A549 (cell line): ENCODE data around the gene EIF2B1. TPM values are rescaled to one million over a fixed set of nuclear protein-coding genes. Genes with fewer than 3 reads are reported as not detected.

Experiments used
- ATAC-seq, 2 experiments: fragments of 200-7000 bp in 1 of 2; fragments of >200 bp in 1 of 2; cut with Nextera tagmentation in 1 of 2; cut with Tn5 transposase in 1 of 2; 3 replicates each; pipeline versions ENCODE4 v1.8.0 to v1.9.1; 2018 to 2020; ENCODE audit warnings: mild to moderate bottlenecking in 1 of 2, moderate library complexity in 1 of 2
- CTCF ChIA-PET: fragments of 300-600 bp; sonication (Branson Sonifier 250); formaldehyde crosslinking; extraction: SDS; loops from one replicate; lab custom pipeline; 2021; ENCODE audit warnings: antibody characterized with exemption, inconsistent platforms; lab: Yijun Ruan, JAX
- POLR2A ChIA-PET: fragments of 350-600 bp; formaldehyde crosslinking; extraction: SDS; loops from one replicate; lab custom pipeline; 2021; ENCODE audit warnings: antibody characterized with exemption, inconsistent platforms; lab: Yijun Ruan, JAX
- DNase-seq, 2 experiments: peaks; one replicate each; pipeline versions ENCODE4 v3.0.0 to v3.0.0-alpha.2; 2011 to 2016; ENCODE audit warnings: low read depth in 1 of 2, low spot score in 1 of 2
- FAIRE-seq: peaks from 2 replicates; lab custom pipeline; 2011; peaks lifted over from hg19 to GRCh38; lab: Jason Lieb, UNC
- H3K27ac ChIP-seq, 2 experiments: fragments of >200 bp; sonication (Bioruptor Twin); formaldehyde crosslinking; 3 replicates each; pipeline ENCODE4 v1.5.1; 2016 to 2017
- H3K4me1 ChIP-seq: fragments of >200 bp; sonication (Bioruptor Twin); formaldehyde crosslinking; 3 replicates; pipeline ENCODE4 v1.6.1; 2016
- H3K4me2 ChIP-seq: fragments of >200 bp; sonication (Bioruptor Twin); formaldehyde crosslinking; 3 replicates; pipeline ENCODE4 v1.6.1; 2016
- H3K4me3 ChIP-seq: fragments of >200 bp; sonication (Bioruptor Twin); formaldehyde crosslinking; 3 replicates; pipeline ENCODE4 v1.5.1; 2016
- H3K9me3 ChIP-seq: fragments of >200 bp; sonication (Bioruptor Twin); formaldehyde crosslinking; 3 replicates; pipeline ENCODE4 v1.6.1; 2016
- CBX8 ChIP-seq: fragments of 200-600 bp; sonication (generic); IDR thresholded peaks from 2 replicates; pipeline ENCODE4 v1.6.1; 2016
- CEBPB ChIP-seq, 2 experiments: fragments of >200 bp in 1 of 2; sonication (Bioruptor Twin) in 1 of 2; formaldehyde crosslinking in 1 of 2; IDR thresholded peaks; 2 replicates each; pipeline ENCODE4 v1.6.1; 2012 to 2016
- CHD2 ChIP-seq: fragments of 150-350 bp; IDR thresholded peaks from 2 replicates; pipeline ENCODE4 v1.6.1; 2014; ENCODE audit warnings: low read length; ENCODE audit not compliant: partially characterized antibody
- CHD4 ChIP-seq: fragments of 200-600 bp; sonication (generic); IDR thresholded peaks from 2 replicates; pipeline ENCODE4 v1.6.1; 2016; ENCODE audit warnings: antibody characterized with exemption, mild to moderate bottlenecking, borderline replicate concordance
- EHMT2 ChIP-seq: fragments of 200-600 bp; sonication (generic); IDR thresholded peaks from 2 replicates; pipeline ENCODE4 v1.6.1; 2016; ENCODE audit warnings: antibody characterized with exemption, low read depth, mild to moderate bottlenecking, moderate library complexity
- EP300 ChIP-seq, 2 experiments: fragments of >200 bp; sonication (Bioruptor Twin); formaldehyde crosslinking; IDR thresholded peaks; 2 replicates in 1 of 2; 3 replicates in 1 of 2; pipeline ENCODE4 v1.6.1; 2016 to 2017
- FOXS1 ChIP-seq: fragments of 250-450 bp; sonication (Bioruptor Pico); IDR thresholded peaks from 2 replicates; pipeline ENCODE4 v1.5.0; 2020; ENCODE audit warnings: mild to moderate bottlenecking, moderate library complexity
- HOXB5 ChIP-seq: fragments of 250-450 bp; sonication (Bioruptor Pico); IDR thresholded peaks from 2 replicates; pipeline ENCODE4 v1.5.0; 2020; ENCODE audit warnings: mild to moderate bottlenecking, moderate library complexity
- KDM5A ChIP-seq: fragments of 200-600 bp; sonication (generic); IDR thresholded peaks from 2 replicates; pipeline ENCODE4 v1.6.1; 2016; ENCODE audit warnings: antibody characterized with exemption, mild to moderate bottlenecking
- MAFK ChIP-seq: fragments of 450-650 bp; IDR thresholded peaks from 2 replicates; pipeline ENCODE4 v1.6.1; 2014; ENCODE audit not compliant: partially characterized antibody
- NR3C1 ChIP-seq: fragments of >200 bp; sonication (Bioruptor Twin); formaldehyde crosslinking; IDR thresholded peaks from 3 replicates; pipeline ENCODE4 v1.6.1; 2017
- POLR2A ChIP-seq: IDR thresholded peaks from 2 replicates; pipeline ENCODE4 v1.6.1; 2012; ENCODE audit warnings: mild to moderate bottlenecking, low read length
- POLR2AphosphoS2 ChIP-seq: conservative IDR thresholded peaks from 2 replicates; pipeline ENCODE4 v1.6.1; 2012; ENCODE audit warnings: low read length, improper control_type of control experiment, inconsistent platforms
- TP53 ChIP-seq: fragments of 250-450 bp; sonication (Bioruptor Pico); IDR thresholded peaks from 2 replicates; pipeline ENCODE4 v1.5.0; 2021; ENCODE audit warnings: mild to moderate bottlenecking, moderate library complexity
- ZFP36 ChIP-seq: fragments of 450-650 bp; IDR thresholded peaks from 2 replicates; pipeline ENCODE4 v1.6.1; 2014; ENCODE audit warnings: borderline replicate concordance; ENCODE audit not compliant: partially characterized antibody
- WGBS: methylation state at CpG from one replicate; pipeline ENCODE4 v1.1.6; 2017; ENCODE audit errors: missing lambda C conversion rate; 5-methylcytosine and 5-hydroxymethylcytosine counted together
- polyA plus RNA-seq, 4 experiments: library from polyadenylated mRNA; depleted of rRNA in 3 of 4; stranded (reverse); fragments of >200 nt; fragmentation: RNase III in 1 of 4; extraction: RNeasy Plus Mini Kit Qiagen cat#74134 plus additional on column Dnase treatment in 1 of 4; gene quantifications; 2 replicates in 3 of 4; 3 replicates in 1 of 4; pipeline ENCODE4 v1.2.3, GENCODE V29; 2011 to 2017
- TF ChIP-seq, protein P1 (sequence below): fragments of 200-600 bp; sonication (generic); IDR thresholded peaks from 2 replicates; pipeline ENCODE4 v1.6.1; 2016; ENCODE audit warnings: antibody characterized with exemption, mild to moderate bottlenecking, moderate library complexity
- TF ChIP-seq, protein P2 (sequence below): fragments of 450-650 bp; IDR thresholded peaks from 2 replicates; pipeline ENCODE4 v1.6.1; 2014; ENCODE audit warnings: antibody characterized with exemption
- TF ChIP-seq, protein P3 (sequence below): IDR thresholded peaks from 2 replicates; pipeline ENCODE4 v1.6.1; 2012
- TF ChIP-seq, protein P4 (sequence below): fragments of 150-350 bp; IDR thresholded peaks from 2 replicates; pipeline ENCODE4 v1.6.1; 2014; ENCODE audit warnings: low read depth, mild to moderate bottlenecking, low read length

The EIF2B1 gene
- polyA plus RNA-seq, 2 of the 4 experiments (the other 2 are of a cell fraction): 35.7 to 55.1 TPM

DNA sequence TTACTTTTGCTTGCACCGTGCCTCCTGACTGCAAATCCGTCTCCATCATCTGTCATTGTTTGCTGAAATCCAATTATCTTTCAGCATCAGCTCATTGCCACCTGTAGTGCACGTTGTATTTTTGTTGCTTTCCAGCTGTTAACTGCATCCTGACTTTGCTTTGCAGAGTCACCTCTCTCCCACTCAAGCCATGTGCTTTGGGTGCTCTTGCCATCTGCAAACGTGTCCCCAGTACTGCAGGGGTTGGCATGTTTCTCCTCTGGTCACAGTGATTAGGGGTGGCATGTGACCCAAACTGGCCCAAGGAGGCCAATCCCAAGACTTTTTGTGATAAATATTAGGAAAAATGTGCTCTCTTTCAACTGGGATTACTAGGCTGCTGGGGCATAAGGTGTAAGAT is 59.6 kb downstream of the EIF2B1 start:
- 19% methylated on average over 4 of the region's 4 CpGs for WGBS
- H3K27ac ChIP-seq: no peak overlapping the region
- no peak for DNase-seq
- H3K4me3 ChIP-seq: no peak overlapping the region
- ATAC-seq: no peak
- no peak for FAIRE-seq
- no peaks in the 10 kb centered on the region; the same call in 2 of the 3 replicates for H3K4me1 ChIP-seq
- ChIA-PET CTCF (interaction anchor here (0.9 kb wide), 1 partner anchor 12 kb away, joined by 3 read pairs; no protein-coding TSS in a partner anchor), POLR2A (no interaction called here)
- H3K4me2 ChIP-seq: no peak overlapping the region
- no peaks in the 10 kb centered on the region for H3K9me3 ChIP-seq
- TF ChIP-seq CEBPB (IDR thresholded peaks at IDR 0.05) (no peak), CBX8 (no peak), CHD4 (no peak), EP300 (IDR thresholded peaks at IDR 0.05) (no peak), CHD2 (no peak), EHMT2 (no peak), POLR2A (no peak), POLR2AphosphoS2 (no peak), MAFK (no peak), KDM5A (no peak), TP53 (CRISPR knock-in tag) (no peak), HOXB5 (CRISPR knock-in tag) (no peak), NR3C1 (no peak), FOXS1 (CRISPR knock-in tag) (no peak)
- TF ChIP-seq, protein P1, sequence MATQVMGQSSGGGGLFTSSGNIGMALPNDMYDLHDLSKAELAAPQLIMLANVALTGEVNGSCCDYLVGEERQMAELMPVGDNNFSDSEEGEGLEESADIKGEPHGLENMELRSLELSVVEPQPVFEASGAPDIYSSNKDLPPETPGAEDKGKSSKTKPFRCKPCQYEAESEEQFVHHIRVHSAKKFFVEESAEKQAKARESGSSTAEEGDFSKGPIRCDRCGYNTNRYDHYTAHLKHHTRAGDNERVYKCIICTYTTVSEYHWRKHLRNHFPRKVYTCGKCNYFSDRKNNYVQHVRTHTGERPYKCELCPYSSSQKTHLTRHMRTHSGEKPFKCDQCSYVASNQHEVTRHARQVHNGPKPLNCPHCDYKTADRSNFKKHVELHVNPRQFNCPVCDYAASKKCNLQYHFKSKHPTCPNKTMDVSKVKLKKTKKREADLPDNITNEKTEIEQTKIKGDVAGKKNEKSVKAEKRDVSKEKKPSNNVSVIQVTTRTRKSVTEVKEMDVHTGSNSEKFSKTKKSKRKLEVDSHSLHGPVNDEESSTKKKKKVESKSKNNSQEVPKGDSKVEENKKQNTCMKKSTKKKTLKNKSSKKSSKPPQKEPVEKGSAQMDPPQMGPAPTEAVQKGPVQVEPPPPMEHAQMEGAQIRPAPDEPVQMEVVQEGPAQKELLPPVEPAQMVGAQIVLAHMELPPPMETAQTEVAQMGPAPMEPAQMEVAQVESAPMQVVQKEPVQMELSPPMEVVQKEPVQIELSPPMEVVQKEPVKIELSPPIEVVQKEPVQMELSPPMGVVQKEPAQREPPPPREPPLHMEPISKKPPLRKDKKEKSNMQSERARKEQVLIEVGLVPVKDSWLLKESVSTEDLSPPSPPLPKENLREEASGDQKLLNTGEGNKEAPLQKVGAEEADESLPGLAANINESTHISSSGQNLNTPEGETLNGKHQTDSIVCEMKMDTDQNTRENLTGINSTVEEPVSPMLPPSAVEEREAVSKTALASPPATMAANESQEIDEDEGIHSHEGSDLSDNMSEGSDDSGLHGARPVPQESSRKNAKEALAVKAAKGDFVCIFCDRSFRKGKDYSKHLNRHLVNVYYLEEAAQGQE: no peak

DNA sequence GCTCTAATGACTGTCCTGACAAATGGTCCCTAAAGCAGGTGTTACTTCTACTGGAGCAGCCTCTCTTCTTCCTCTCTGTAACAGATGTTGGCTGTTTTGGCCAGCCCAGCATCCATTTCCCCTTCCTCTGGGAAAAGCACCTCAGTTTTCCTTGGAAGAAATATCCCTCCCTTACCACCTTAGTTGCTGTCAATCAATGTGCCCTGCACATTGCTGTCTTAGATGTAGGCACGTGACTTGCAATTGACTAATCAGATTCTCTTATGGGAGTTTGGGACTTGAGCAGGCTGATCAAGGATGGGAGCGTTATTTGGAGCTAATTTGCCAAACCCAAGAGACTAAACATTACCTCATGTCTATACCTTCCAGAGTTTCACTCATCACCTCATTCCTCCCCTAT is 61.1 kb downstream of the EIF2B1 start:
- no peak for FAIRE-seq
- H3K4me3 ChIP-seq: no peak overlapping the region
- ChIA-PET POLR2A (no interaction called here), CTCF (interaction anchor here (0.6 kb wide), 1 partner anchor 1433 kb away, joined by 3 read pairs; no protein-coding TSS in a partner anchor)
- no peak for DNase-seq
- H3K4me1 ChIP-seq: no peaks in the 10 kb centered on the region; the same call in 2 of the 3 replicates
- 36% methylated on average over 2 of the region's 2 CpGs for WGBS
- no peak overlapping the region for H3K4me2 ChIP-seq
- H3K27ac ChIP-seq: no peak overlapping the region
- no peak for ATAC-seq
- H3K9me3 ChIP-seq: no peaks in the 10 kb centered on the region
- TF ChIP-seq, protein P1: no peak
- no peak for TF ChIP-seq ZFP36

DNA sequence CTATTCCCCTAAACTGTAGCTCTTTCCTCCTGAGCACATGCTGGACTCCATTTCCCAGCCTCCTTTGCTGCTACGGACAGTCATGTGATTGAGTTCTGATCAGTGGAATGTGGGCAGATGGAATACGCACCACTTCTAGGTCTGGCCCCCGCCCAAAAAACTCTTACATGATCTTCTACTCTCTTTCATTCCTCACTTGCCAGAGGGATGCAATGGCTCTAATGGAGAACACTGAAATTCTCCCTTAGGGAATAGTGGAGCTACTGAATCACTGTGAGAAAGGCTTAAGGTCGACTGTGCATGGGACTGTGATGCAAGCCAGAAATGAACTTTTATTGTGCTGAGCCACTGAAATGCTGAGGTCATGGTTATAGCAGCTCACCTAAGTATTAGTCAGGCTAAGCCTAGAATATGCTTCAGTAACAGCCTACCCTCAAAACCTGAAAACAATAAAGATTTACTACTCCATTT is 62.1 kb downstream of the EIF2B1 start:
- H3K4me3 ChIP-seq: no peak overlapping the region
- ChIA-PET CTCF (interaction anchor here (0.7 to 1.4 kb wide), 3 partner anchors 23 to 34 kb away, joined by 3 to 5 read pairs (median 4); partner anchors contain the start of gene DDX55), POLR2A (no interaction called here)
- ATAC-seq: peak; percentile 90 to 93
- peak overlapping the region; percentile 35 to 58; a peak in 4 of 6 replicates for H3K27ac ChIP-seq
- DNase-seq: peak; percentile 46 to 63
- no peaks in the 10 kb centered on the region; the same call in 2 of the 3 replicates for H3K4me1 ChIP-seq
- TF ChIP-seq, protein P2, sequence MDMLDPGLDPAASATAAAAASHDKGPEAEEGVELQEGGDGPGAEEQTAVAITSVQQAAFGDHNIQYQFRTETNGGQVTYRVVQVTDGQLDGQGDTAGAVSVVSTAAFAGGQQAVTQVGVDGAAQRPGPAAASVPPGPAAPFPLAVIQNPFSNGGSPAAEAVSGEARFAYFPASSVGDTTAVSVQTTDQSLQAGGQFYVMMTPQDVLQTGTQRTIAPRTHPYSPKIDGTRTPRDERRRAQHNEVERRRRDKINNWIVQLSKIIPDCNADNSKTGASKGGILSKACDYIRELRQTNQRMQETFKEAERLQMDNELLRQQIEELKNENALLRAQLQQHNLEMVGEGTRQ: peak; percentile 71
- TF ChIP-seq MAFK: peak; percentile 71
- TF ChIP-seq, protein P3, sequence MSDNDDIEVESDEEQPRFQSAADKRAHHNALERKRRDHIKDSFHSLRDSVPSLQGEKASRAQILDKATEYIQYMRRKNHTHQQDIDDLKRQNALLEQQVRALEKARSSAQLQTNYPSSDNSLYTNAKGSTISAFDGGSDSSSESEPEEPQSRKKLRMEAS: no peak
- TF ChIP-seq, protein P4, sequence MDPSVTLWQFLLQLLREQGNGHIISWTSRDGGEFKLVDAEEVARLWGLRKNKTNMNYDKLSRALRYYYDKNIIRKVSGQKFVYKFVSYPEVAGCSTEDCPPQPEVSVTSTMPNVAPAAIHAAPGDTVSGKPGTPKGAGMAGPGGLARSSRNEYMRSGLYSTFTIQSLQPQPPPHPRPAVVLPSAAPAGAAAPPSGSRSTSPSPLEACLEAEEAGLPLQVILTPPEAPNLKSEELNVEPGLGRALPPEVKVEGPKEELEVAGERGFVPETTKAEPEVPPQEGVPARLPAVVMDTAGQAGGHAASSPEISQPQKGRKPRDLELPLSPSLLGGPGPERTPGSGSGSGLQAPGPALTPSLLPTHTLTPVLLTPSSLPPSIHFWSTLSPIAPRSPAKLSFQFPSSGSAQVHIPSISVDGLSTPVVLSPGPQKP: no peak
- peak overlapping the region; percentile 61 for H3K4me2 ChIP-seq
- no peak for FAIRE-seq
- no peaks in the 10 kb centered on the region for H3K9me3 ChIP-seq
- WGBS: 22% methylated on average over 4 of the region's 4 CpGs
